SJSA1 (cell line): Measurements from ENCODE around the gene GPRIN1. TPM values are rescaled to one million over a fixed set of nuclear protein-coding genes. Genes with fewer than 3 reads are reported as not detected.
A peak's percentile ranks its signal among the peaks of the same experiment; 100 is the strongest.

Experiments
- DNase-seq, 2 experiments: peaks; one replicate each; pipeline ENCODE4 v3.0.0-alpha.2; 2015 to 2020; ENCODE audit warnings: low spot score in 2 of 2, low read depth in 1 of 2
- H3K27ac ChIP-seq: fragments of 250-450 bp; sonication (Bioruptor Pico); 2 replicates; pipeline ENCODE4 v1.5.1; 2020; ENCODE audit warnings: mild to moderate bottlenecking, moderate library complexity
- H3K27me3 ChIP-seq: fragments of 250-450 bp; sonication (Bioruptor Pico); replicated peaks from 2 replicates; pipeline ENCODE4 v1.5.1; 2020; ENCODE audit warnings: mild to moderate bottlenecking, moderate library complexity
- H3K36me3 ChIP-seq: fragments of 250-450 bp; sonication (Bioruptor Pico); 2 replicates; pipeline ENCODE4 v1.5.1; 2020; ENCODE audit warnings: mild to moderate bottlenecking
- H3K4me1 ChIP-seq: fragments of 250-450 bp; sonication (Bioruptor Pico); replicated peaks from 2 replicates; pipeline ENCODE4 v1.6.1; 2021; ENCODE audit warnings: mild to moderate bottlenecking
- H3K4me3 ChIP-seq: fragments of 250-450 bp; sonication (Bioruptor Pico); 2 replicates; pipeline ENCODE4 v1.5.1; 2020; ENCODE audit warnings: mild to moderate bottlenecking
- H3K9me3 ChIP-seq: fragments of 250-450 bp; sonication (Bioruptor Pico); replicated peaks from 2 replicates; pipeline ENCODE4 v1.5.1; 2020; ENCODE audit warnings: mild to moderate bottlenecking
- total RNA-seq: library from RNA; depleted of rRNA; stranded (reverse); fragments of >200 nt; shearing (Covaris generic); gene quantifications from 2 replicates; pipeline ENCODE4 v1.2.3, GENCODE V29; 2014

Gene GPRIN1
- total RNA-seq, 1 experiment from 2014 or later, result 15.6 TPM

- Histone ChIP-seq H3K4me3 (no peak overlapping the region), H3K4me1 (0 out of 2 replicates have a peak, but pooled peaks cover 3% of the 10 kb centered on the region), H3K27me3 (peaks cover 9% of the 10 kb centered on the region; the same call in 1 of the 2 replicates), H3K36me3 (no peaks in the 10 kb centered on the region), H3K27ac (no peak overlapping the region), H3K9me3 (no peaks in the 10 kb centered on the region)
- no peak for DNase-seq
Measured at GRCh38 chr5:176575066-176575465, 34.9 kb downstream of the GPRIN1 start.

GRCh38 chr5:176574297-176574591, 35.7 kb downstream of the GPRIN1 start:
- no peaks in the 10 kb centered on the region for H3K9me3 ChIP-seq
- no peaks in the 10 kb centered on the region for H3K36me3 ChIP-seq
- H3K4me3 ChIP-seq, result no peak overlapping the region
- peaks cover 10% of the 10 kb centered on the region; the same call in 1 of the 2 replicates for H3K27me3 ChIP-seq
- no peak overlapping the region for H3K27ac ChIP-seq
- no peak for DNase-seq
- H3K4me1 ChIP-seq, result 0 out of 2 replicates have a peak, but pooled peaks cover 3% of the 10 kb centered on the region

- no peak overlapping the region for H3K27ac ChIP-seq
- peak; percentile 65 to 82 for DNase-seq
- 0 out of 2 replicates have a peak, but pooled peaks cover 3% of the 10 kb centered on the region for H3K4me1 ChIP-seq
- H3K4me3 ChIP-seq, result no peak overlapping the region
- H3K36me3 ChIP-seq, result no peaks in the 10 kb centered on the region
- H3K9me3 ChIP-seq, result no peaks in the 10 kb centered on the region
- H3K27me3 ChIP-seq, result peaks cover 10% of the 10 kb centered on the region; the same call in 1 of the 2 replicates
Measured at GRCh38 chr5:176573564-176574296, 36.2 kb downstream of the GPRIN1 start.

GRCh38 chr5:176570044-176570443, 39.9 kb downstream of the GPRIN1 start:
- DNase-seq, result no peak
- H3K4me3 ChIP-seq, result no peak overlapping the region
- H3K4me1 ChIP-seq, result 0 out of 2 replicates have a peak, but pooled peaks cover 3% of the 10 kb centered on the region

GRCh38 chr5:176568657-176569056, 41.3 kb downstream of the GPRIN1 start:
- Histone ChIP-seq H3K9me3 (no peaks in the 10 kb centered on the region), H3K27ac (no peak overlapping the region), H3K4me1 (no peaks in the 10 kb centered on the region), H3K4me3 (no peak overlapping the region), H3K36me3 (no peaks in the 10 kb centered on the region), H3K27me3 (peaks cover 26% of the 10 kb centered on the region)
- DNase-seq, result no peak

More at GRCh38 chr5:176570044-176570443, 39.9 kb downstream of the GPRIN1 start:
- no peaks in the 10 kb centered on the region for H3K36me3 ChIP-seq
- H3K9me3 ChIP-seq, result no peaks in the 10 kb centered on the region
- H3K27me3 ChIP-seq, result peaks cover 25% of the 10 kb centered on the region
- no peak overlapping the region for H3K27ac ChIP-seq

GRCh38 chr5:176565760-176566288, 44.1 kb downstream of the GPRIN1 start:
- Histone ChIP-seq H3K36me3 (no peaks in the 10 kb centered on the region), H3K4me1 (no peaks in the 10 kb centered on the region), H3K4me3 (no peak overlapping the region), H3K27ac (no peak overlapping the region), H3K27me3 (peaks cover 23% of the 10 kb centered on the region), H3K9me3 (0 out of 2 replicates have a peak, but pooled peaks cover 2% of the 10 kb centered on the region)
- DNase-seq, result no peak

GRCh38 chr5:176564002-176564401, 46.0 kb downstream of the GPRIN1 start:
- no peak overlapping the region for H3K4me3 ChIP-seq
- peaks cover 17% of the 10 kb centered on the region for H3K27me3 ChIP-seq
- no peaks in the 10 kb centered on the region for H3K36me3 ChIP-seq
- no peak for DNase-seq
- H3K27ac ChIP-seq, result no peak overlapping the region
- no peaks in the 10 kb centered on the region for H3K4me1 ChIP-seq
- H3K9me3 ChIP-seq, result 0 out of 2 replicates have a peak, but pooled peaks cover 2% of the 10 kb centered on the region

GRCh38 chr5:176562189-176562588, 47.8 kb downstream of the GPRIN1 start:
- Histone ChIP-seq H3K4me1 (no peaks in the 10 kb centered on the region), H3K27ac (no peak overlapping the region), H3K36me3 (no peaks in the 10 kb centered on the region), H3K4me3 (no peak overlapping the region), H3K9me3 (0 out of 2 replicates have a peak, but pooled peaks cover 2% of the 10 kb centered on the region), H3K27me3 (peaks cover 10% of the 10 kb centered on the region; the same call in 1 of the 2 replicates)
- no peak for DNase-seq

- Histone ChIP-seq H3K27me3 (peaks cover 4% of the 10 kb centered on the region; the same call in 1 of the 2 replicates), H3K4me3 (no peak overlapping the region), H3K27ac (no peak overlapping the region), H3K9me3 (0 out of 2 replicates have a peak, but pooled peaks cover 2% of the 10 kb centered on the region), H3K4me1 (no peaks in the 10 kb centered on the region), H3K36me3 (no peaks in the 10 kb centered on the region)
- no peak for DNase-seq
Measured at GRCh38 chr5:176561259-176561658, 48.7 kb downstream of the GPRIN1 start.

GRCh38 chr5:176560364-176560763, 49.6 kb downstream of the GPRIN1 start:
- no peak overlapping the region for H3K4me3 ChIP-seq
- H3K27ac ChIP-seq, result no peak overlapping the region
- H3K27me3 ChIP-seq, result peaks cover 2% of the 10 kb centered on the region; the same call in 1 of the 2 replicates
- DNase-seq, result no peak
- 0 out of 2 replicates have a peak, but pooled peaks cover 2% of the 10 kb centered on the region for H3K9me3 ChIP-seq
- no peaks in the 10 kb centered on the region for H3K36me3 ChIP-seq
- H3K4me1 ChIP-seq, result no peaks in the 10 kb centered on the region

GRCh38 chr5:176559683-176560082, 50.3 kb downstream of the GPRIN1 start:
- Histone ChIP-seq H3K36me3 (no peaks in the 10 kb centered on the region), H3K27ac (no peak overlapping the region), H3K9me3 (0 out of 2 replicates have a peak, but pooled peaks cover 2% of the 10 kb centered on the region), H3K4me1 (no peaks in the 10 kb centered on the region), H3K4me3 (no peak overlapping the region), H3K27me3 (peaks cover 2% of the 10 kb centered on the region; the same call in 1 of the 2 replicates)
- no peak for DNase-seq

- Histone ChIP-seq H3K36me3 (no peaks in the 10 kb centered on the region), H3K27ac (no peak overlapping the region), H3K4me3 (no peak overlapping the region), H3K4me1 (no peaks in the 10 kb centered on the region), H3K27me3 (peaks cover 5% of the 10 kb centered on the region; the same call in 1 of the 2 replicates), H3K9me3 (0 out of 2 replicates have a peak, but pooled peaks cover 2% of the 10 kb centered on the region)
- no peak for DNase-seq
Measured at GRCh38 chr5:176557846-176558245, 52.1 kb downstream of the GPRIN1 start.

- Histone ChIP-seq H3K9me3 (no peaks in the 10 kb centered on the region), H3K4me3 (no peak overlapping the region), H3K4me1 (no peaks in the 10 kb centered on the region), H3K27ac (no peak overlapping the region), H3K27me3 (0 out of 2 replicates have a peak, but pooled peaks cover 5% of the 10 kb centered on the region), H3K36me3 (no peaks in the 10 kb centered on the region)
- DNase-seq, result no peak
Measured at GRCh38 chr5:176553260-176554085, 56.5 kb downstream of the GPRIN1 start.
